H9 (cell line): Measurements from ENCODE around the gene VPS13A. TPM values are rescaled to one million over a fixed set of nuclear protein-coding genes. Genes with fewer than 3 reads are reported as not detected.

Experiments used
- DNase-seq: peaks from one replicate; pipeline ENCODE4 v3.0.0-alpha.2; 2017
- H2AFZ ChIP-seq: one replicate; pipeline ENCODE4 v1.6.1; 2013; ENCODE audit warnings: mild to moderate bottlenecking, low read length, control low read depth, moderate library complexity
- H2AK5ac ChIP-seq: 2 replicates; pipeline ENCODE4 v1.6.1; 2013; ENCODE audit warnings: low read length, control low read depth, mixed read lengths; ENCODE audit not compliant: insufficient read length
- H2BK120ac ChIP-seq: one replicate; pipeline ENCODE4 v1.6.1; 2013; ENCODE audit warnings: low read depth, mild to moderate bottlenecking, low read length, control low read depth, inconsistent platforms; ENCODE audit not compliant: poor library complexity, severe bottlenecking
- H2BK12ac ChIP-seq: 2 replicates; pipeline ENCODE4 v1.6.1; 2013; ENCODE audit warnings: low read length, control low read depth, mixed read lengths, low read depth; ENCODE audit not compliant: insufficient read length
- H2BK15ac ChIP-seq: 2 replicates; pipeline ENCODE4 v1.6.1; 2013; ENCODE audit warnings: low read depth, low read length, control low read depth
- H2BK20ac ChIP-seq: one replicate; pipeline ENCODE4 v1.6.1; 2013; ENCODE audit warnings: low read depth, mild to moderate bottlenecking, low read length, control low read depth, inconsistent platforms; ENCODE audit not compliant: poor library complexity, severe bottlenecking
- H2BK5ac ChIP-seq: 2 replicates; pipeline ENCODE4 v1.6.1; 2013; ENCODE audit warnings: low read length, control low read depth, mixed read lengths; ENCODE audit not compliant: insufficient read length
- H3K14ac ChIP-seq: 2 replicates; pipeline ENCODE4 v1.6.1; 2013; ENCODE audit warnings: low read length, control low read depth; ENCODE audit not compliant: insufficient read depth
- H3K18ac ChIP-seq: 2 replicates; pipeline ENCODE4 v1.6.1; 2013; ENCODE audit warnings: low read depth, mild to moderate bottlenecking, mixed read lengths, low read length, control low read depth; ENCODE audit not compliant: insufficient read length
- H3K23ac ChIP-seq: 2 replicates; pipeline ENCODE4 v1.6.1; 2013; ENCODE audit warnings: low read length, control low read depth, mixed read lengths, low read depth; ENCODE audit not compliant: insufficient read length
- H3K23me2 ChIP-seq: 2 replicates; pipeline ENCODE4 v1.6.1; 2013; ENCODE audit warnings: low read depth, mild to moderate bottlenecking, mixed read lengths, low read length, control low read depth; ENCODE audit not compliant: insufficient read length, poor library complexity, severe bottlenecking
- H3K27ac ChIP-seq: 2 replicates; pipeline ENCODE4 v1.5.1; 2013; ENCODE audit warnings: low read length, control low read depth, mixed read lengths, low read depth; ENCODE audit not compliant: insufficient read length
- H3K27me3 ChIP-seq: 2 replicates; pipeline ENCODE4 v1.6.1; 2013; ENCODE audit warnings: low read length, control low read depth, inconsistent platforms; ENCODE audit not compliant: insufficient read depth
- H3K4ac ChIP-seq: 2 replicates; pipeline ENCODE4 v1.6.1; 2013; ENCODE audit warnings: low read depth, mild to moderate bottlenecking, control low read depth, inconsistent platforms, low read length, moderate library complexity
- H3K4me1 ChIP-seq: 2 replicates; pipeline ENCODE4 v1.6.1; 2013; ENCODE audit warnings: low read length, control low read depth, inconsistent platforms; ENCODE audit not compliant: insufficient read depth
- H3K4me2 ChIP-seq: 2 replicates; pipeline ENCODE4 v1.6.1; 2013; ENCODE audit warnings: low read length, control low read depth, mixed read lengths; ENCODE audit not compliant: insufficient read length, insufficient read depth
- H3K56ac ChIP-seq: 2 replicates; pipeline ENCODE4 v1.6.1; 2013; ENCODE audit warnings: low read depth, mild to moderate bottlenecking, mixed read lengths, low read length, control low read depth; ENCODE audit not compliant: insufficient read length
- H3K79me1 ChIP-seq: 2 replicates; pipeline ENCODE4 v1.6.1; 2013; ENCODE audit warnings: low read depth, mild to moderate bottlenecking, moderate library complexity, low read length, control low read depth, inconsistent platforms; ENCODE audit not compliant: insufficient read depth, poor library complexity, severe bottlenecking
- H3K79me2 ChIP-seq: 2 replicates; pipeline ENCODE4 v1.6.1; 2013; ENCODE audit warnings: low read length, control low read depth, inconsistent platforms; ENCODE audit not compliant: insufficient read depth
- H3K9ac ChIP-seq: 2 replicates; pipeline ENCODE4 v1.6.1; 2013; ENCODE audit warnings: low read length, control low read depth, mixed read lengths; ENCODE audit not compliant: insufficient read length; ENCODE audit errors: extremely low read depth
- H3K9me3 ChIP-seq: one replicate; pipeline ENCODE4 v1.6.1; 2013; ENCODE audit warnings: low read depth, low read length, inconsistent platforms; ENCODE audit not compliant: control insufficient read depth
- H3T11ph ChIP-seq: one replicate; pipeline ENCODE4 v1.6.1; 2013; ENCODE audit warnings: mild to moderate bottlenecking, low read length, control low read depth, inconsistent platforms
- H4K20me1 ChIP-seq: one replicate; pipeline ENCODE4 v1.6.1; 2013; ENCODE audit not compliant: control insufficient read depth, insufficient read length, insufficient read depth
- H4K5ac ChIP-seq: 2 replicates; pipeline ENCODE4 v1.6.1; 2013; ENCODE audit warnings: low read depth, mild to moderate bottlenecking, mixed read lengths, low read length, control low read depth; ENCODE audit not compliant: insufficient read length
- H4K8ac ChIP-seq: replicated peaks from 2 replicates; pipeline ENCODE4 v1.6.1; 2013; ENCODE audit warnings: low read length, control low read depth, mixed read lengths, low read depth; ENCODE audit not compliant: insufficient read length
- H4K91ac ChIP-seq: 2 replicates; pipeline ENCODE4 v1.6.1; 2013; ENCODE audit warnings: low read depth, mild to moderate bottlenecking, moderate library complexity, mixed read lengths, low read length, control low read depth; ENCODE audit not compliant: insufficient read length
- H3K27ac Mint-ChIP-seq, 3 experiments: 2 replicates in 2 of 3; 3 replicates in 1 of 3; pipeline ENCODE4 v1.8.0; 2020 to 2021; ENCODE audit warnings: mixed read lengths in 3 of 3, mild to moderate bottlenecking in 1 of 3, moderate library complexity in 1 of 3
- H3K27me3 Mint-ChIP-seq: 2 replicates; pipeline ENCODE4 v1.8.0; 2021; ENCODE audit warnings: low read depth, mild to moderate bottlenecking, moderate library complexity, mixed read lengths
- H3K36me3 Mint-ChIP-seq, 3 experiments: 2 replicates in 2 of 3; 3 replicates in 1 of 3; pipeline ENCODE4 v1.8.0; 2020 to 2021; ENCODE audit warnings: low read depth in 3 of 3, mixed read lengths in 3 of 3; ENCODE audit not compliant: insufficient read depth in 1 of 3
- H3K4me1 Mint-ChIP-seq, 2 experiments: 2 replicates each; pipeline ENCODE4 v1.8.0; 2020; ENCODE audit warnings: mixed read lengths in 2 of 2
- H3K4me3 Mint-ChIP-seq, 2 experiments: 2 replicates in 1 of 2; 3 replicates in 1 of 2; pipeline ENCODE4 v1.8.0; 2020 to 2021; ENCODE audit warnings: mild to moderate bottlenecking in 2 of 2, mixed read lengths in 2 of 2, moderate library complexity in 1 of 2
- H3K9me3 Mint-ChIP-seq, 2 experiments: 2 replicates in 1 of 2; 3 replicates in 1 of 2; pipeline ENCODE4 v1.8.0; 2020; ENCODE audit warnings: mild to moderate bottlenecking in 2 of 2, mixed read lengths in 2 of 2, moderate library complexity in 1 of 2
- CTCF ChIP-seq: fragments of 200-600 bp; sonication (generic); conservative IDR thresholded peaks from 3 replicates; pipeline ENCODE4 v1.8.0; 2021; ENCODE audit warnings: antibody characterized with exemption, mild to moderate bottlenecking
- WGBS: extraction: QIAGEN DNeasy Blood & Tissue Kit; methylation state at CpG from one replicate; pipeline ENCODE4 v1.1.7; 2013; ENCODE audit warnings: missing lambda C conversion rate, low lambda C conversion rate, mixed read lengths; ENCODE audit not compliant: insufficient read length; ENCODE audit errors: extremely low coverage; 5-methylcytosine and 5-hydroxymethylcytosine counted together
- total RNA-seq: library from RNA; stranded (reverse); gene quantifications from 2 replicates; pipeline ENCODE4 v1.2.1, GENCODE V29; 2021

The VPS13A gene
- total RNA-seq, 1 experiment from 2014 or later = 34.0 TPM

GRCh38 chr9:77283991-77284390 is 106.7 kb downstream of the VPS13A start:
- Histone ChIP-seq H3K23me2 (no peaks in the 10 kb centered on the region), H3K18ac (no peak overlapping the region), H2BK120ac (no peak overlapping the region), H3K56ac (no peak overlapping the region), H3K4me1 (no peaks in the 10 kb centered on the region), H3K9ac (no peak overlapping the region), H3K27me3 (no peaks in the 10 kb centered on the region), H2BK20ac (no peak overlapping the region), H4K8ac (no peak overlapping the region), H4K5ac (no peak overlapping the region), H2AFZ (no peak overlapping the region), H3K79me2 (no peaks in the 10 kb centered on the region), H3K23ac (no peak overlapping the region), H3K14ac (no peak overlapping the region), H3K4ac (no peak overlapping the region), H3K9me3 (no peaks in the 10 kb centered on the region), H2BK15ac (no peak overlapping the region), H3K4me2 (no peak overlapping the region), H4K91ac (no peak overlapping the region), H3K79me1 (no peaks in the 10 kb centered on the region), H3T11ph (no peak overlapping the region), H2AK5ac (no peak overlapping the region), H2BK12ac (no peak overlapping the region), H2BK5ac (no peak overlapping the region), H4K20me1 (no peaks in the 10 kb centered on the region), H3K27ac (no peak overlapping the region)
- no peak overlapping the region for H3K4me3 Mint-ChIP-seq
- H3K27me3 Mint-ChIP-seq = no peaks in the 10 kb centered on the region
- 100% methylated on average over 2 of the region's 2 CpGs for WGBS
- H3K36me3 Mint-ChIP-seq = peaks cover 18 to 34% (median 20%) of the 10 kb centered on the region in 3 experiments
- DNase-seq = no peak
- peak overlapping the region in 1 of 3 experiments; percentile 1; a peak in 1 of 7 replicates for H3K27ac Mint-ChIP-seq
- 0 out of 4 replicates have a peak, but pooled peaks cover 0 to 2% of the 10 kb centered on the region in 2 experiments for H3K4me1 Mint-ChIP-seq
- H3K9me3 Mint-ChIP-seq = peaks cover 5 to 6% of the 10 kb centered on the region in 2 experiments; a peak in 4 of 5 replicates
- no peak for TF ChIP-seq CTCF
